D721Med (cell line): ENCODE data around the gene ARL2BP.
"Not testable (repeated sequence)": the region's sequence is repeated elsewhere in the genome, so short reads cannot be mapped to it uniquely, and the experiment has no call there.

Experiments
- DNase-seq: peaks from one replicate; pipeline ENCODE4 v3.0.0; 2011; ENCODE audit warnings: low spot score; ENCODE audit not compliant: insufficient read length
- FAIRE-seq: peaks from 2 replicates; lab custom pipeline; 2011; peaks lifted over from hg19 to GRCh38; lab: Jason Lieb, UNC
- CTCF ChIP-seq: IDR thresholded peaks from 2 replicates; pipeline ENCODE4 v1.5.1; 2012; ENCODE audit warnings: mild to moderate bottlenecking, control low read depth; ENCODE audit not compliant: insufficient read depth; ENCODE audit errors: missing control alignments

The ARL2BP gene

DNA sequence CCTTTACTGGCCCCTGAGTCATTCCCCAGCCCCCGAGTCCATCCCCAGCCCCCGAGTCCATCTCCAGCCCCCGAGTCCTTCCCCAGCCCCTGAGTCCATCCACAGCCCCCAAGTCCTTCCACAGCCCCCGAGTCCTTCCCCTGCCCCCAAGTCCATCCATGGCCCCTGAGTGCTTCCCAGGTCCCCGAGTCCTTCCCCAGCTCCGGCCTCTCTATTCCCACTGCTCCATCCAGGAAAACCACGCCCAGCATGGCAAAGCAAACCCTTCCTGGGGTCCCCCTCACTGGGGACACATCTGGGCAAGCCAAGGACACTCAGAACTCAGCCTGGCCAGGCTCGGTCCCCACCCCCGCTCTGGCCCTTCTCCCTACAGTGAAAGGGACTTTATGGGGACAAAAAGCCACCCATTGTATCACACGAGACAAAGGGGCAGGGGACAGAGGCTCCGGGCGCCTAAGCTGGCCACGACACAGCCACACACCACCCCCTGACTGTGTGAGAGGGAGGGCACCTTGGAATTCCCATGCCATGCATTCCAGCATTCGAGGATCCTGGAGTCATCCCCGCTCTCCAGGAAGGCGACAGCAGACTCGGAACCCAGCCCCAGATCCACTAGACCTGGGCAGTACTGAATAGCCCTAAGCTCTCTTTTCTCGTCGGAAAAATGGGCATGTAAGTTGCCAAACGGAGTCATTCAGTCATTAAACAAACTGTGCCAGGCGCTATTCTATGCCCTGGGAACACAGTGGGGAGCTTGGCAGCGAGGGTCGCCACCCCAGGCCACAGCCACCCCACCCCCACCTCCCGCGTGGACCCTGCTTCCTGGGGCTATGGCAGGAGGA is 25.4 kb downstream of the ARL2BP start:
- FAIRE-seq = no peak
- TF ChIP-seq CTCF = no peak

DNA sequence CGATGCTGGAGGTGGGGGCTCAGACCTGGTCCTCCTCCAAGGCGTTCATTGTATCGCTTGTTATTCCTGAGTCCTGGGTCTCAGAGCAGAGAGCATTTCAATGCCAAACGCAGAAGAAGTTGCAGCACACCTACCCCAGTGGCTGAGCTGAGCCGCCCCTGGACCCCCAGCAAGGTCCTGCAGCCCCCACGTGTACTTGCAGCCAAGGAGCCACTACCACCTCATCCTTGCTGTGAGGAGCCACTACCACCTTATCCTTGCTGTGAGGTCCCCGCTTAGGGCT is 25.9 kb downstream of the ARL2BP start:
- no peak for FAIRE-seq
- no peak for TF ChIP-seq CTCF
- no peak for DNase-seq

More for the DNA sequence above, 25.4 kb downstream of the ARL2BP start:
- DNase-seq = no peak

- DNase-seq (no peak), FAIRE-seq (no peak)
- TF ChIP-seq CTCF = no peak
Observed at GRCh38 chr16:57271867-57272495, 26.9 kb downstream of the ARL2BP start.

DNA sequence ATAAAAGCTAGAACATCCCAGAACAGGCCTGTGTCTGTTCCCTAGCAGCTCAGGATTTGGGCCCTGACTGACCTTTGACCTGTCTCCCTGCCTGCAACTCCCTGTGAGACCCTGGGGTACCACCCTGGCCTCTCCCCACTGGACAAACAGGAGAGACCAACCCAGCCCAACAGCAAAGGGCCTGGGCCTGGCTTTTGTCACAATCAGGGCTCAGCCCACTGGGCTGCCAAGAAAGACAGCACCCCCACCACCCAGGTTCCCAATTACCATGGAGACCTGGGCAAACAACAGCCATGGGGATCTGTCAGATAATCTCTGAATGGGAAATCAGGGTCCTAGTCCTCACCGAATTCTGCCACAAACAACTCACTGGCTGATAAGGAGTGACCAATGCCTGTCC is 28.3 kb downstream of the ARL2BP start:
- no peak for DNase-seq
- no peak for TF ChIP-seq CTCF
- FAIRE-seq = no peak

DNA sequence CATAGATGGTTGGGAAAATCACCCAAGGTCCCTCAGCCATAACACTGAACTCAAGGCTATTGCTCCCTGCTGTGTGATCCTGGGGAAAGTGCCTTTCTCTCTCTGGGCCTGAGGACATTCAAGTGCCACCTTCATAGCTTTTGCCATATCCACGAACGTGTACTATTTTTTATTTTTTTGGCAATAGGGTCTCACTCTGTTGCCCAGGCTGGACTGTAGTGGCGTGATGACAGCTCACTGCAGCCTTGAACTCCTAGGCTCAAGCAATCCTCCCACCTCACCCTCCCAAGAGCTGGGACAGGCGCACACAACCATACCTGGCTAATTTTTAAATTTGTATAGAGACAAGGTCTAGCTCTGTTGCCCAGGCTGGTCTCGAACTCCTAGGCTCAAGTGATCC is 28.8 kb downstream of the ARL2BP start:
- no peak for FAIRE-seq
- TF ChIP-seq CTCF = no peak

GRCh38 chr16:57275946-57276345 is 30.9 kb downstream of the ARL2BP start:
- not testable (repeated sequence) for DNase-seq, FAIRE-seq

More for the DNA sequence above, 28.8 kb downstream of the ARL2BP start:
- no peak for DNase-seq

- DNase-seq = no peak
- no peak for FAIRE-seq
- no peak for TF ChIP-seq CTCF
Observed at GRCh38 chr16:57276596-57276995, 31.5 kb downstream of the ARL2BP start.
